Measurements from ENCODE around the gene SULT1C3.

DNA sequence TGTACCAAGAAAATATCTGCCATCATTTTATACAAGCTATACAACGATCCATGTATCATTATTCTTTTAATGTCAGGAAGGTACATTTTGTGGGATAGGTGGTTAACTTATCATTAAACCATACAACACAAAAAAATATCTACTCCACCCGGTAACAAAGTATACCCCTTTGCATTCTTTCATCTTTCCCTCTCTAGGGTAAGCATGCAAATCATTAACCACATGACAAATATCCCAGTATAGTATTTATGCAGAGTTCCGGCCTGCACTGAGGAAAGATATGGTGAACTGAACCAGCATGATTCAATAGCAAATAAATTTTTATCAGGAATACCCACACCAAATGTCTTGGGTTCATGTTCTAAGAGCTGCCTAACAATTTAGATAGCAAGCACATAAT is 26.4 kb downstream of the SULT1C3 start:
- TF ChIP-seq, protein P1, sequence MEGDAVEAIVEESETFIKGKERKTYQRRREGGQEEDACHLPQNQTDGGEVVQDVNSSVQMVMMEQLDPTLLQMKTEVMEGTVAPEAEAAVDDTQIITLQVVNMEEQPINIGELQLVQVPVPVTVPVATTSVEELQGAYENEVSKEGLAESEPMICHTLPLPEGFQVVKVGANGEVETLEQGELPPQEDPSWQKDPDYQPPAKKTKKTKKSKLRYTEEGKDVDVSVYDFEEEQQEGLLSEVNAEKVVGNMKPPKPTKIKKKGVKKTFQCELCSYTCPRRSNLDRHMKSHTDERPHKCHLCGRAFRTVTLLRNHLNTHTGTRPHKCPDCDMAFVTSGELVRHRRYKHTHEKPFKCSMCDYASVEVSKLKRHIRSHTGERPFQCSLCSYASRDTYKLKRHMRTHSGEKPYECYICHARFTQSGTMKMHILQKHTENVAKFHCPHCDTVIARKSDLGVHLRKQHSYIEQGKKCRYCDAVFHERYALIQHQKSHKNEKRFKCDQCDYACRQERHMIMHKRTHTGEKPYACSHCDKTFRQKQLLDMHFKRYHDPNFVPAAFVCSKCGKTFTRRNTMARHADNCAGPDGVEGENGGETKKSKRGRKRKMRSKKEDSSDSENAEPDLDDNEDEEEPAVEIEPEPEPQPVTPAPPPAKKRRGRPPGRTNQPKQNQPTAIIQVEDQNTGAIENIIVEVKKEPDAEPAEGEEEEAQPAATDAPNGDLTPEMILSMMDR (conservative IDR thresholded peaks at IDR 0.05; ENCODE audit: low read depth, low read length), result no peak
- TF ChIP-seq EZH2 (IDR thresholded peaks at IDR 0.05; ENCODE audit: borderline replicate concordance, low read depth, low read length, poor library complexity, severe bottlenecking), result no peak
